Hindlimb muscle (tissue), 1 donor: ENCODE data around the gene MRPS9. TPM values are rescaled to one million over a fixed set of nuclear protein-coding genes. Genes with fewer than 3 reads are reported as not detected.
A peak's percentile ranks its signal among the peaks of the same experiment; 100 is the strongest.

Experiments
- DNase-seq: peaks from one replicate; pipeline ENCODE4 v3.0.0-alpha.2; 2013
- polyA plus RNA-seq: library from polyadenylated mRNA; unstranded; fragments of 120-200 nt; gene quantifications from one replicate; pipeline ENCODE4 v1.2.1, GENCODE V29; 2013; ENCODE audit not compliant: insufficient read length

Gene MRPS9
- 29.8 TPM for polyA plus RNA-seq

DNA sequence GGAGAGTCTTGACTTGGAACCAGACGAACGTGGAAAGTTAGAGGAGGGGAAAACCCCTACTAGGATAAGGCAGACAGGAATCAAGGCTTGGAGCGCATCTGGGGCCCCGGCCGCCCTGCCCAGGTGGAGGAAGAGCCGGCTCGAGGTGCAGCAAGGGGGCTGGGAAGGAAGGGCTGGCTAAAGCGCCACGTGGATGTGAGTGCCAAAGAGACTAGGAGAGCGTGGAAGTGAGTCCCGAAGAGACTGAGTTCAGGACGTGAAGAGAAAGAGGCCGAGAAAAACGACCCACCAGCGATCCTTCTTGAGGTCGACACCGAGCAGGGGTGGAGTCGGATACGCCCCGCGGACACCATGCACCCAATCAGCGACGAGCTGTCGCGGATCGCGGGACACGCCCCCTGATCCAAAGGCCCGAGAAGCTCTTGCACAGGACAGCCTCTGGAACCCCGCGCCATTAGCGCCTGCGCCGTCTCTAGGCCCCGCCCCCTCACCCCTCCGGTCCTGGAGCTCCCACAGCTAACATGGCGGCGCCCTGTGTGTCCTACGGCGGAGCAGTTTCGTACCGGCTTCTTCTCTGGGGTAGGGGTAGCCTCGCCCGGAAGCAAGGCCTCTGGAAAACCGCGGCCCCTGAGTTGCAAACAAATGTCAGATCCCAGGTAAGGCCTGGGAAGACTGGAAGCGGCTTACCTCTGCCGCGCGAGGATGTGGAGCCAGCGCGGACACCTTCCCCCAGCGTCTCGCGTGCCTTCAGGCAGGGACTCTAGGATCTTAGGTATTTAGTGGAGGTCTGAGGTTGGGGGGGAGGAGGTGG, at the start of gene MRPS9:
Gene MRPS9, plus strand, starts transcription at position 498 of the 811 bp plus-strand sequence. Its CDS starts 24 bp downstream, at position 522.
- DNase-seq, result peak; percentile 98

DNA sequence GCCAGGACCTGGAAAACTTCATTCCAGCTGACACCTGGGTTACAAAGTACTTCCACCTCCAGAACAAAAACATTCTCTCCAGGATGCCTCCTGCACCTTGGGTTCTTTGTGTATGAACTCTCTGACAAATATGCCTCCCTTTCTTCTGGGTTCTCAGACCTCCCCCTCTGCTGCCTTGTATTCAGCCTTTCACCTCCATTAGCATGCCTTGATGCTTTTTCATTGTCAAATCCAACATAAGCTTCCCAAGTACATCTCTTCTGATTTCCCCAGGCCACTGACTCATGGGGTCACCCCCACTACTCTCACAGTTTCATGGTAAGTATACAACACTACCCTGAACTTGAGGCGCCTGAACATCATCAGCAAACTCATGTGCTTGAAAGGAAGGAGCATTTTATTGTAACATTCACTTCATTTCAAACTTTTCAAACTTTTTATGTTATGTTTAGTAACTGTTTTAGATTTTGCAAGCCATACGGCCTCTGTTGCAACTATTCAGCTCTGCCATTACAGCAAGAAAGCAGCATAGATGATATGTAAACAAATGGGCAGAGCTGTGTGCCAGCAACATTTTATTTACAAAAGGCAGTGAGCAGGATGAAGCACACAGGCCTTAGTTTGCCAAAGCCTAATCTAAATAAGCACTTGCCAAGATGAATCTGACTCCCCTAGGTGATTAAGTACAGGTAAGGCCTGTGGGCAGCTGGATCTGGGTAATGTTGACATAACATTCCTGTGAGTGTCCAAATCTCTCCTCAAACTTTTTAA, 32.5 kb upstream of the MRPS9 start:
- DNase-seq, result no peak

DNA sequence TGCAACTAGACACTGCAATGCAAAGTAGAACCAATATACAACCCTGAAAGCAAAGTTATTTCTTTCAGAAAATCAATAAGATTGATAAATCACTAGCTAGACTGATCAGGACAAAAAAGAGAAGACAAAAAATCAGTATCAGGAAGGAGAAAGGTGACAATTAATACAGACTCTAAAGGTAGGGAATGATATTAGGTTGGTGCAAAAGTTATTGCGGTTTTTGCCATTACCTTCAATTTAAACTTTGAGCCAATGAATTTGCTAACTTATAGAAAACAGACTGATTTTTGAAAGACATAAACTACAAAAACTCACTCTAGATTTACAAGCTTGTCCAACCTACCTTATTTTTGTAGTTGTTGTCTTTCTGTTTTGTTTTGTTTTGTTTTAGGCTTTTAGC, 30.5 kb upstream of the MRPS9 start:
- DNase-seq, result no peak

DNA sequence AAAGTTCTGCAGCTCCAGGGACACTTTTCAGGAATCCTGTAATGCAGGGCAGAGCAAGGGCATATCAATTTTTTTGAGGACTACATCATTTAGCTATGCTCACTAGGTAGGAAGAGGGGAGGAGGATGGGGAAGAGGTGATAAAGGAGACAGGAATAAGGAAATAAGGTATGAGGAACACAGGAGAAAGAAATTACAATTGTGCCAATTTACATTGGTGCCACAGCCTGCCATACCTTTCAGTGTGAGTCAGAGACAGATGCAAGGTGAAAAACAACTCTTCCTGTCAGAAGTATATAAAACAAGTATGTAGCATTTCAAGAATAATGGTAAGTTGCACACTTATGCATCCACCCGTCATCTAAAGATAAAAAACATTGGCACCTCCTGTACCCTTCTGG, 5.4 kb upstream of the MRPS9 start:
- DNase-seq, result no peak

DNA sequence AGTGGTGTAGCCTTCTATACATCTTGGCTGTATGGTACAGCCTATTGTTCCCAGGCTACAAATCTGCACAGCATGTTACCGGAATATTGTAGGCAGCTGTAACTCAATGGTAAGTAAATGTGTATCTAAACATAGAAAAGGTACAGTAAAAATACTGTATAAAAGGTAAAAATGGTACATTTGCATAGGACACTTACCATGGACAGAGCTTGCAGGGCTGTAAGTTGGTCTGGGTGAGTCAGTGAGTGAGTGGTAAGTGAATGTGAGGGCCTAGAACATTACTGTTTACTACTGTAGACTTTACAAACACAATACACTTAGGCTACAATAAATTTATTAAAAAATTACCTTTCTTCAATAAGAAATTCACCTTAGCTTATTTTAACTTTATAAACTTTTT, 3.7 kb upstream of the MRPS9 start:
- DNase-seq, result no peak

DNA sequence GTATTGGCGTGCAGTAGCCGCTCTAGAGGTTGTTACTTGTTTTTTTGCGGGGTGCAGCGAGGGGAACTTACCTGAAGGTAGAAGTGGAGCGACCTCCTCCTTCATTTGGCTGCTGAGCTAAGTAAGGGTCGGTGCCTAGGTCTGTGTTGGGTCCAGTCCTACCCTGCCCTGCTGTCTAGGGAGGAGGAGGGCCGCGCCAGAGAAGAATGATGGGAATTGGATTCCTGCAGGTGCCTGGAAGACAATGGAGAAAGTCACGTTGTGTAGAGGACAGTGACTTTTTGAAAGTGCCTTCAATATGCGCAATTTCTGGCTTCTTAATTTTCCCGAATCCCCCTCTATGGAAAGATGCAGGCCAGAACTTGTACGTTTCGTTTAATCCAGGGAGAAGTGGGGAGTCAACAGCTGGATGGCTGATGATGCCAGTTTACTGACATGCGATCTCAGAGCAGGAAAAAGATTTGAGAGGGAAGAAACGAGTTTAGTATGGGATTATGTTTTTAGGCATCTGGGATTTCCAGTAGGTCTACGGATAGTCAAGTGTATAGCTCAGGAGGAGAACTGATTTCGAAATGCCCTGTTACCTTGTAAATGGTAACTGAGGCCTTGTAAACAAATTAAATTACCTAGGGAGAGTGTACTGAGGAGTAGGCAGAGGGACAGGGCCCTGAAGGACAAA, 653 bp downstream of the MRPS9 start:
- peak; percentile 8 for DNase-seq

DNA sequence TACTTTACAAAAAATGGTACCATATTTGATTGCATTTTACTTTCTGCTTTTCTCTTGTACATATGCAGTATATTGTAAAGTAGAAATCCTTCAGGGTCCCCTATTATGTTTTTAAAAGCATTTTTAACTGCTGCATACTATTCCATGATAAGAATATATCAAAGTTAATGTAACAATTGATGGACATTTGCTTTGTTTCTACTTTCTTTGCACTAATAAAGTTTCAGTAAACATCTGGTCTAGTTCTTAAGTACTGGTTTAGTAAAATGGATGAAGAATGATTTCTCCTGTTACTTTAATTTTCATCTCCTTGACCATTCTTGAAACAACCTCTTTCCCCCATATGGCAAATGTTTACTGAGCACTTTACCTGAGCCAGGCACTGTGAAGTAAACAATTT, 1.7 kb downstream of the MRPS9 start:
- no peak for DNase-seq

DNA sequence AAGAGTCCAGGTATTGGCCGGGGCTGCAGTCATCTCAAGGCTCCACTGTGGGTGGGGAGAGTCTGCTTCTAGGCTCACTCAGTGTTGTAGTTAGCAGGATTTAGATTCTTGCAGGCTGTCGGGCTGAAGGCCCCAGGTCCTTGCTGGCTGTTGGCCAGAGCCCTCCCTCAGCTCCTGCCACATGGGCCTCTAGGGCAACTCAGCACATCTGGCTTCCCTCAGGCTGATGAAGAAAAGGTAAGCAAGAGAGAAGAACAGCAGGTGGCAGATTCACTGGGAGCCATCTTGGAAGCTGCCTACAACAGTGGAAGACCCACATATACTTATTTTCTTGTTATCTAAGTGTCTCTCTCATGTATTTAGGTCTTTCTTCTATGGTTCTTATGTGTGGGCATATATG, 4.3 kb downstream of the MRPS9 start:
- DNase-seq, result no peak

DNA sequence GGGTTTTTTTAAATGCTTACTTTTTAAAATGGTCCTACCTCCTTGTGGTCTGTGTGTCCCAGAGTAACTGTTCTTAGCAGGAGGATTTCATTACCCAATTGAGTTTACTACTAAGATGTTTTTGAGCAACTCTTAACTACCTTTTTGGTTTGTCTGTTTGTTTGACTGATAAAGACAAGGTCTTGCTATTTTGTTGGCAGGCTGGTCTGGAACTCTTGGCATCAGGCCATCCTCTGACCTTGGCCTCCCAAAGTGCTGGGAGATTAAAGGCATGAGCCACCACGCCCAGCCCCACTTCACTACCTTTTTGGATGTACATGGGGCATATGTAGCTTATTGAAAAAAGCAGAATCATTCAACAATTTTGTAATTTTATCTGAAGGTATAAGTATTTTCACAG, 14.9 kb downstream of the MRPS9 start:
- DNase-seq, result no peak

DNA sequence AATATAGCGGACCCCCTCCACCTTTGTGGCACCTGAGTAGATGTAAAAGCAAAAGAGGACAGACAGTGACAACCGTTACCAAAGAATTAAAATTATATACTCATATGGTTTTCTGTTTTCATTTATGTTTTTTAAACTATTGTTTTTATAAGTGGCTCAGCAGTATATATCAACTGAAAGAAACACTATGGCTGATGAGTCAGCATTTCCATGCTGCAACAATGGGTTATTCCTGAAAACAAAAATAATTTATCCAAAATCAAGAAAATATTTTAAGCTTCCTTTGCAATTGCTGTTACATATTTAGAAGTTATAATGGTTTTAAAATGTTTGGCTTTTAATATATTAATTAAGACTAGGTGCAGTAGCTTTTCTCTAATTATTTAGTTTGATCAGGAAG, 17.7 kb downstream of the MRPS9 start:
- DNase-seq, result no peak

DNA sequence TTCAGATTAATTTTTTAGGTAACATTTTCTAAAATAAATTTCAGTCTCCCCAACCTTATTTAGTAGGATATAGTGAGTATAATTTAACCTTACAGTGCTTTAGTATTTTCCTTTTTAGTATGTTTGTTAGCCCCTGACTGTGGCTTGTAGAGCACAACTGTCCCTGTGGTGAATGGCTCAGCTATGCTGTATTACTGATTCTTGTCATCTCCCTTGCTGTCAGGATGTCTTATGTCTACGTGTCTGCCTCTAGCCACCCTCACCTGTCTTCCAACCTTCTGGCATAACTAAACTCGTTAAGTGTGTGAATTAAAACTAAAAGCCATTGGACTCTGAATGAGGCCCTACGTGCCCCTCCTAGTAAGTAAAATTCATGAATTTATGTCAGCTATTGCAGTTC, 18.4 kb downstream of the MRPS9 start:
- DNase-seq, result no peak

DNA sequence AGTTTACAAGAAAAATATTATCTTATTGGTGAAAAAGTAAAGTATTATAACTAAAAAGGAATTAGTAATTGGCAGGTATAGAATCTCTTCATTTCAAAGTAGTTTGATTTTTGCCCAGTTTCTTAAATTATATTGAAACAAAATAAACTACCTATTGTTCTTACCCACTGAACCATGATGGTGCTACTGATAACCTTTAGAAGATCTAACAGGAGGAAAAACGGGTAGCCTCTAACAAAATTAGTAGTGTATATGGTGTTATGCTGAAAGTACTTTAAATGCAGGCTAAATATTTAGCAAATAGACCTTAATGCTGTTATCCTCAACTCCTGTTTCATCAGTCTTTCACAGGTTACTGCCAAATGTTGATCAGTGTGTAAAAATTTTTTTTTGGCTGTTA, 19.1 kb downstream of the MRPS9 start:
- DNase-seq, result no peak

DNA sequence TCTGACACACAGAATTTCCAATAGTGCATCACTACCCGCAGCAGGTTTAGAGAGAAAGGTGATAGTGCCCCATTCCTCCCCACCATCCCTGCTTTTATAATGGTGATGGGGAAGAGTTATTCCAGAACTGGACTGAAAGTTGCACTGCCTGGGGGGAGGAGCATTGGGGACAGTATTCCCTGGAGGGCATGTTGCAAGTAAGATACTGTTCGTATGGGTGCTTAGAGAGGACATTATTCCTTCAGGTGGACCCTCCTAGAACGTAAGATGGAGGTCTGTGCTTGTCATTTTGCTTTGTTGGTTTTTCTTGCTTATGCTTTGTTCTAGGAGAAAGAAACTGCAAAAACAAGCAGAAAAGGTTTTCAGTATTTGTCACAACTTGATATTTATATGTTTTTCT, 23.7 kb downstream of the MRPS9 start:
- DNase-seq, result no peak

DNA sequence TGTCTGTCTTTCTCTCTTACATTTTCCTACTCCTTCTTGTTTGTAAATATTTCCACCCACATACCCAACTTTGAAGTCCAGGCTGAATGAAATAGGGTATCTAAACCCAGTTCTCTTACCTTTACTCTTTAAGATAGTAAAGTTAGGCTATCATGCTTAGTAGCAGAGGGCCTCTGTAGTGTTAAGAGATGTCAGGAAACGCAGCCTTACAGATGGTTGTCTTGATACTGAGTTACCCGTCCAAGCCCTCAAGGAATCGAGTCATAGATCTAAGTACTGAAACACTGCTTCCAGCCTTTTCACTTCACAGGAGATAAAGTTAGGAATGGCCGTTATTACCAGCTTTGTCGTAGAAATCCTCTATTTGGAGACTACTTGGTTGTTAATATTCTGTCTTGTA, 24.3 kb downstream of the MRPS9 start:
- no peak for DNase-seq

DNA sequence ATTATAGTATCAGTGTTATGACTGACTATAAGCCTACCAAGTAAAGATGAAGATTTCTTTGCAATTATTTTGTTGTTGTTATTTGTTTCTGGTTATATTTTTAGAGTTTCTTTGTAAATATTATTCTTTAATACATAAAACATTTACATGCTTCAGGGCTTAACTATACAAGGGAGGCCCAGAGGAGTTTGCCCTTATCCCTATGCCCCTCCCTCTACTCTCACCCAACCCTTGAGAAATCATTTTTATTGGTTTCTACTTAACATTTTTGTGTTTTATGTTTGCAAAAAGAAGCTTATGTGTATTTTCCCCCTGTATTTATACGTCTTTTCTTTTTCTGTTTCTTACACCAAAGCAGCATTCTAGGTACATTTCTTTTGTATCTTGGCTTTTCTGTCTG, 30.5 kb downstream of the MRPS9 start:
- no peak for DNase-seq

DNA sequence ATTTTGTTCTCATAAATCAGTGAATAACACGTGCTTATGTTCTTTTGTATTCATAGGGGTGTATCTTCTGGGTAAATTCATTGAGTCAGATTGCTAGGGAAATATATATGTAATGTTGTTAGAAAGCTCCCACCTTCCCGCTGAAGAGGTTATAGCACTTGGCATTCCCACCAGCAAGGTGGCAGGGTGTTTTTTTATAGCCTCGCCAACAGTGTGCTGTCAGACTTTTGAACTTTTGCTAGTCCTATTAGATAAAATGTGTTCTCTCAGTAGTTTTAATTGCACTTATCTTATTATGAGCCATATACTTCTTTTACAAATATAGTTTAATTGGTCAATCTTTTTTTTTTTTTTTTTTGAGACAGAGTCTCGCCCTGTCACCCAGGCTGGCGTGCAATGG, 31.0 kb downstream of the MRPS9 start:
- no peak for DNase-seq

DNA sequence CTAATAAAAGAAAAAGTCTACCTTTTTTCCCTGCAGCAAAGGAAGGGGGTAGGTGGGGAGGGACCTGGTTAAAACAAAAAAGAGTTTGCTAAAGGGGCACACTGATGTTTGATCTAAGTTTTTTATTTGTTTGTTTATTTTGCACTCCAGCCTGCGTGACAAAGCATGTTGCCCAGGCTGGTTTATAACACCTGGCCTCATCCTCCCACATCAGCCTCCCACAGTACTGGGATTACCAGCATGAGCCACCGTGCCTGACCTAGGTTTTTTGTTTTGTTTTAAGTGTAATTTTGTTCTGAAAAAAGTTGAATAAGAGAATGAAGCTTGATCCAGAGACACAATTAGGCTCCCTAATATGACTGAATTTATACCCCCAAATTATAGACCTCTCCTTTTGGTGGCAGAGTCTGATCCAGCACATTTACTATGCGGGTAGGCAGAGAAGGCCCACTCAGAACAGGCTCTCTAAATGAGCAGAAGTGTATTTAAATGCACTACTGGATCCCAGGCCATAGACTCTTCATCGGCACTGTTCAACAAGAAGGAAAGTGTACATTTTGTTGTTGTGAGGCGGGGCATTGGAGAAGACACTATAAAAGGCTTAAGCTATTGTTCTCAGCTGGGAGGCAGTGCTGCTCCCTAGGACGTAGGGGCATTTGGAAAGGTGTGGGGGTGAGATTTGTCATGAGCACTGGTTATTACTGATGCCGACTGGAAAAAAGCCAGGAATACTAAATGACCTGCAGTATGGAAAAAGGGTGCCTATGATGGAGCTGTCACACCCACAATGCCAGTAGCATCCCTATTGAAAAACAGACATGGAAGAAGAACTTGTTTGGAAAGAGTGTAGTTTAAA, 32.4 kb downstream of the MRPS9 start:
- no peak for DNase-seq

DNA sequence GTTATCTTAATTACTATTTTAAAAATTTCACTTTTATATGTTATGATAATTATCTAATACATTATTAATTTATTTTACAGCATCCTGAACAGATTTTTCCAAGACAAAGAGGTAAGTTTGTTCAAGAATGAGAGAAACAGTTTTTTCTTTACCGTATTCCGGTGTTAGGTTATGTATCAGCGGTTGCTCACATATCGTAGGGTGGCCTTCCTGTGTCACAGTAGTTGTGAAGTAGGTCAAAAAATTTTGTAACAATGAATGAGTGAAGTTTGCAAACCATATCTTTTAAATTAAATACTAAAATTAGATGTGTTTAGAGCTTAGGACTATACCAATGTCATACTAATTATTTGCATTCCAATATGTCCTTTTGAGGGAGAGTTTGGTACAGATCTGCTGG, 33.5 kb downstream of the MRPS9 start:
- no peak for DNase-seq

DNA sequence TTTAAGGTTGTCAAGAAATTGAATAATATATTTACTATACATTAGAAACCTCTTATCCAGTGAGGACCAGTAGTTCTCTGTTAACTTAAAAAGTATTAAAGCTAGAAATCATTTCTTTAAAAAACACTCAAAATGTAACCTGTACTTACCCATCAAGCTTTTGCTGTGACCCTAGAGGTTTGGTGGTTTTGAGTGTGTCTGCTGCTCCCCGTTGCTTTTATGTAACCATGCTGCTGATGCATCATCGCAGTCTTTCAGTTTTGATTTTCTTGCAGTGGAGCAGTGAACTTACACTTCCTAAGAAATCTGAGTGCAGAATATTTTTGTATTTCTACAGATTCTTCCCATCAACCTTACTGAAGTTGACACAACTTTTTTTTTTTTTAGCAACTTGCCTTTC, 34.2 kb downstream of the MRPS9 start:
- DNase-seq, result no peak

DNA sequence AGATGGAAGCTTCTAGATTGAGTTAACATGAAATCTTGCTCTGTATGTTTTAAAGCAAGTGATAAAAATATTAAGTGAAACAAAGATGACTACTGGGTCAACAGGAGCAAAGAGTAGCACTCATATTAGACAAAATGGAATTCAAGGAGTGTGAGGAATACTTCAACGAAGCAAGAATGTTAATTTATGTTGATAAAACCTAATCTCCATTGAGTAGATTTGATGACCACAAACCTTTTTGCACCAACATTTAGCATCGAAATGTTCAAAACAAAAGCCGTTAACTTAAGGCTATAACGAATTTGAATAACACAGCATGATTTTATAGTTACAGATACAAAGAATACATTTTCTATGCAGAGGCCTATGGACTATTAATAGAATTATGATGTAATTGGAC, 35.7 kb downstream of the MRPS9 start:
- DNase-seq, result no peak

DNA sequence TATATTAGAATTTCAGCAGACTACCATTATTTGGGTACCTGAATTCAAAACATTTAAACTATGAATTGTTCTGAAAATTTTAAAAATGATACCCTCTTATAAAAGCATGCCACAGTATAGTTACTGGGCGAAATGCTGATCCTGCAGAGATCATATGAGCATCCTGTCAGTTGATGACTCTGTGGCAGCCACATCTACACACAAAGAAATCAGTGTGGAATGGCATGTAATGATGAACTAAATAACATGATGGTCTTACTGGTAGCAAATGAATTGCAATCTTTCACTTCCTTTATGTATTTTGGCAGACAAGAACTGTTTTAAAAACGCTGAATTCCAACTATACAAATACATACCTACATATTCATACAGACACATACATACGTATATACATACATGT, 38.3 kb downstream of the MRPS9 start:
- DNase-seq, result no peak

DNA sequence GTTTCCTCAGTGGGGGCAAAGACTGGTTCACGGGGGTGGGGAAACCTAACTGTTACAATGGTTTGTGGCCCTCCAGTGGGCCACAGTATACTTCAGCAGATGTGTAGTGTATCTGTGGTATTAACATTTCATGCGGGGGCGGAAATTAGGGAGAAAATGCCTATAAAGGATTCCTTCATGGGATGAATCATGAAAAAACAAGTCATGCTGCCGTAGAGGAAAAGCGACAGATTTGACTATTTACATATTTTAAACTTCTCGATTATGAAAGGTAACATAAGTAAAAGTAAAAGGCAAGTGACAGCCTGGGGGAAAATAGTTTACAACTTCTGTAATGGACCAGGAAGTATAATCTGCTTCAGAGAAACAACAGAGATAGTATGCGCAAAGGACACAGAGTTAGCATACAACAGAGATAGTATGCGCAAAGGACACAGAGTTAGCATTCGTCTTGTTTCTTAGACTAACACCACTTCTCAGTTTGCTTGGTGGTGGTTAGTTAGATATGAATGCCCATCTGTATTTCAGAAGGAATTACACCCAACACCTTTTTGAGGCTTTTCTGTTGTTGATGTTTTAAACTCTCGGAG, 41.1 kb downstream of the MRPS9 start:
- no peak for DNase-seq
